Thyroid gland (tissue), 4 donors: ENCODE data around the gene FAM180B.

Experiments
- CTCF ChIP-seq, 6 experiments: fragments of 200-600 bp in 3 of 6; fragments of 450-650 bp in 3 of 6; sonication (generic) in 3 of 6; IDR thresholded peaks; one replicate each; pipeline ENCODE4 v1.5.1; 2016 to 2019; ENCODE audit warnings: antibody characterized with exemption in 6 of 6, mild to moderate bottlenecking in 2 of 6, inconsistent platforms in 1 of 6, moderate library complexity in 1 of 6
- POLR2A ChIP-seq, 2 donors: fragments of 450-650 bp; IDR thresholded peaks; one replicate each; pipeline ENCODE4 v1.6.1; 2017; ENCODE audit warnings: antibody characterized with exemption in 2 of 2, mild to moderate bottlenecking in 2 of 2, moderate library complexity in 1 of 2

DNA sequence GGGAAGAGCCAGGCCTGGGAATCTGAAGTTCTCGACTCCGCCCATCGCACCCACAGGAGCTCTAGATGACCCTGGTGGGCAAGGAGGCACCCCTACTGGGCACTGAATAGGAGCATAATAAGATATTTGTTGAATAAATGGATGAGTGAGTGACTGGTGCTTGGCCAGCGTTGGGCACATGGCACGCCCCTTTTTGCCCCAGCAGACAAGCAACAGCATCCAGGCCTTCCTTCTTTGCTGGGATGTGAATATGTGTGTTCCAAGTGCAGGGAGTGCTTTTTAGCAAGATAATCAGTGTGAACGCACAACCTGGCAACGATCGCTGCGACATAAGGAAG lies 33.1 kb upstream of the FAM180B start:
- TF ChIP-seq CTCF (IDR thresholded peaks at IDR 0.05) (peak in 2 of 6 experiments; percentile 13 to 45), POLR2A (IDR thresholded peaks at IDR 0.05) (no peak)
